Activated naive CD4-positive, alpha-beta T cell treated with anti-CD3 and anti-CD28 coated beads, Interleukin-2, amount 50 U/mL, for 16 hours (primary cell): ENCODE data around the gene BFSP1.

Experiments used
- DNase-seq: peaks from one replicate; pipeline ENCODE4 v3.0.0-alpha.2; 2020

The BFSP1 gene

GRCh38 chr20:17530716-17531664, at the start of gene BFSP1:
Gene BFSP1, minus strand, starts transcription at chr20:17531379. Its CDS starts 50 bp downstream, at chr20:17531329.
- DNase-seq = peak; percentile 54

DNA sequence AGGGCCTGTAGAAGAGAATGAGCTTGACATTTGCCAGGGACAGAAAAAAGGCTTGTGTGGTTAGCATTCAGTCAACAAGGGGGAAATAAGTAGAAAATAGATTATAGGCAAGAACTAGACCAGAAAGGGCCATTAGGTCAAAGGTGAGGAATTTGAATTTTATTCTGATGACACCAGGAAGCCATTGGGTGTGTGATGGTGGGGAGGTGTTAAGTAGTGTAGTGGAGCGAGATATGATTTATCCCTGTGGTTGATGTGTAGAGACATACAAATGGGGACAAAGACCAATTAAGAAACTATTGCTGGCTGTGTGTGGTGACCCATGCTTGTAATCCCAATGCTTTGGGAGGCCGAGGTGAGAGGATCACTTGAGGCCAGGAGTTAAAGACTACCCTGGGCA, 49.7 kb upstream of the BFSP1 start:
- DNase-seq = no peak

- DNase-seq = no peak
Measured at GRCh38 chr20:17579369-17580039, 48.3 kb upstream of the BFSP1 start.

GRCh38 chr20:17576215-17576614, 45.0 kb upstream of the BFSP1 start:
- DNase-seq = no peak

DNA sequence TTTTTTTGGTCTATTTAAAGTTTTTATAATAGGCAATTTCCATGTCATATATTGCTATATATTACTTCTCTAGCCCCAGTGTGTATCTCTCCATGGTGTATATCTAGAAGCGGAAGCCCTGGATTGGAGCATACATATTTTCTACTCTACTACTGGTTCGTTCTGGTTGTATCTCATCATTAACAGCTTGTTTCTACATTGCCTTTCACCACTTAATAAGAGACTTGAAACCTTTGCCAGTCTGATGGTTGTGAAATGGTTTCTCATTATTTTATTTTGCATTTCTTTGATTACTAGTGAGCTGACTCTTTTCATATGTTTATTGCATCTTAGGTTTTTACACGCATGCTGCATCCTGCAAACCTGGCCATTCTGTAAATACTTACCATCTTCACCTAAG, 42.3 kb upstream of the BFSP1 start:
- DNase-seq = no peak

GRCh38 chr20:17572034-17572638, 41.0 kb upstream of the BFSP1 start:
- DNase-seq = no peak

- no peak for DNase-seq
Measured at GRCh38 chr20:17571153-17571527, 40.0 kb upstream of the BFSP1 start.

- peak; percentile 32 for DNase-seq
Measured at GRCh38 chr20:17570347-17571152, 39.4 kb upstream of the BFSP1 start.

GRCh38 chr20:17569616-17570346, 38.6 kb upstream of the BFSP1 start, which contains the start of gene DSTN:
Gene DSTN, plus strand, starts transcription at chr20:17570075. Its CDS starts 134 bp downstream, at chr20:17570209.
- DNase-seq = peak; percentile 89

DNA sequence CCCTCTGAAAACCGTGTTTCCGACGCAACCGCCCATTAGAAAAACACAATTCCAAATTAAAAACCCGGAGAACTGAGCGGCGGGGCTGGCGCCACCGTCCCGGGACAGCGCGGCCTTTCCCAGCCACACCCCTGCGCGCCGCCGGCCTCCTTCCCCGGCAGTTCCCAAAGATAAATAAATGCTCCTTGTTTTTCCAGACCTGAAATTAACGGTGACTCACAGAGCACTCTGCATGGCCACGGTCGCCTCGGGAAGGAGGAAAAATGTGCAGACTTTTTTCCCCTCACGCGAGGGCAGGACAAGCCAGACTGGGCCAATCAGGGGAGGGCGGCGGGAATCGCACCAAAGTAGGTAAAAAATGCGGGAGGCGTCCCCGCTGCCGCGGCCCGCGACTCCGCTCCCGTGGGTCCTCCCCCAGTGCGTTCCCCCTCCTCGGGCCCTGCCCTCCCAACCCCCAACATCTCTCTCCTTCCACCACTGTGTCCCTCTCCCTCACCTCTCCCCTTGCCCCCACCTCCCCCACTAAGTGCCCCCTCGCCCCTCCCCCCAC, 37.9 kb upstream of the BFSP1 start:
- DNase-seq = peak; percentile 16

- DNase-seq = no peak
Measured at GRCh38 chr20:17568045-17568788, 37.0 kb upstream of the BFSP1 start.

GRCh38 chr20:17566345-17566744, 35.2 kb upstream of the BFSP1 start:
- DNase-seq = no peak

DNA sequence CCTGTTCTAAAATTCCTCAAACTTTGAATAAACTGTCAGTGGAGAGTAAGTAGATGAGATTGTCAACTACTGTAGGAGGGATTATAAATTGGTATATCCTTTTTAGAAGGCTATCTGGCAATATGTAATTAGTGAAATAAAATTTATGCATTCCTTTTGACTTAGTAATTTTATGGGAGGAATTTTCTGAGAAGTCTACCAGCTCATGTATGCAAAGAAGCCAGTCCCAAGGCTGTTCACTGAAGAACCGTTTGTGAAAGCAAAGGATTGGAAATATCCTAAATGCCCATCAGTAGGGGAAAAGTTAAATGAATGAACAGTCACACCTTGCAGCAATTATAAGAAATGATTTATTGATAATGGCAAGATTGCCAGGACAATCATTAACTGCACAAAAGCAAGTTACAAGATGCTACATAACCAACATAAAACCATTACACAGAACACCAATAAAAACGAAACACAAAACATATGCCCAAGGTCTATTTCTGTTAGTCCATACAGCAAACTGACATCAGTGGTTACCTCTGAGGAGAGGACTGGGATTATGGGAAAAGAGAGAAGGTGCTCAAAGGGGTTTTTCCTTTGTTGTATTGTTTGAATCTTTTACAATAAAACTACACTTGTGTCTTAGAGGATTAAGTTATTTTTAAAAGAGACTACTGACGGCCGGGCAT, 34.1 kb upstream of the BFSP1 start:
- no peak for DNase-seq

GRCh38 chr20:17562804-17563305, 31.7 kb upstream of the BFSP1 start:
- no peak for DNase-seq

DNA sequence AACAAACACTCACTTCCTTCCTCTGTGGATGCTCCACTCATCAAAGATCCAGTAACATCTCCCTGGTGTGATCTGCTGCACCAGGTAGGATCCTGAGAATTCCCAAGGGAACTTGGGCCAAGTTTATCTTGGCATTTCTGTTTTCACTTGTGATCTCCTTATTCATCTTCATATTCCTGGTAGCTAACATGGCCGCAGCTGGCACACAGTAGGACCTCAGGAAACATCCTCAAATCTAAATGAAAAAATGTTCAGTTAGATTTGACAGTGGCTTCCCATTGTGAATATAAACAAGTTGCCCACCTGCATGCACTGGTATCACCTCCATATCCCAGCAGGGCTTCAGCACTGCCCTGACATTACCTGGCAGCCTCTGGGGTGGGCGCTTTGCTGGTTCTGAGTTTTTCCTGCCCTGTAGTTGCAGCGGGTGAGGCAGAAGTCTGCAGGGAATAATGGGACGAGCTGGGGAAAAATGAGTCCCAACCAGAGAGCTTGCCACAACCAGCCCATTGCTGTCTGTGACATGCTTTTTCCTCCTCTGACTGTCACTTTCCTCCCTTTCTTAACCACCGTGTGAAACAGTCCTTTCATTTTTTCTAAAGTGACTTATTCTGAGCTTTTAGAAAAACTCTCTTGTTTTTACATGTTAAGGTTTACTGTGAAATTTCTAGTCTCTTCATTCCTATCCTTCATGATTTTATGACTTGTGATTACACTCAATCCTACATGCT, 29.3 kb upstream of the BFSP1 start:
- DNase-seq = no peak

DNA sequence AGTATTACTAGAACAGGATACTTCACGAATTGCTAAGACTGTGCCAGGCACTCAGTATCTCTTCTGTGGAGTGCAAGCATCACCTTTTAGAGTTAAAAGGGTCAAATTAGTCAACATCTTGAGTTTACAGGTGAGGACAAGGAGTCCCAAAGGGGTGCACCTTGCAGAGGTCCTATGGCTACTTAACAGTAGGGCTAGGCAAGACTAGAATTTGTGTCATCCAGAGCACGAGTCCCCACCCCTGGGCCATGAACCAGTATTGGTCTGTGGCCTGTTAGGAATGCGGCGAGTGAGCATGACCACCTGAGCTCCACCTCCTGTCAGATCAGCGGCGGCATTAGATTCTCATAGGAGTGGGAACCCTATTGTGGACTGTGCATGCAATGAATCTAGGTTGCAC, 28.2 kb upstream of the BFSP1 start:
- no peak for DNase-seq

GRCh38 chr20:17558941-17559304, 27.7 kb upstream of the BFSP1 start:
- DNase-seq = no peak

- DNase-seq = no peak
Measured at GRCh38 chr20:17558154-17558940, 27.2 kb upstream of the BFSP1 start.

DNA sequence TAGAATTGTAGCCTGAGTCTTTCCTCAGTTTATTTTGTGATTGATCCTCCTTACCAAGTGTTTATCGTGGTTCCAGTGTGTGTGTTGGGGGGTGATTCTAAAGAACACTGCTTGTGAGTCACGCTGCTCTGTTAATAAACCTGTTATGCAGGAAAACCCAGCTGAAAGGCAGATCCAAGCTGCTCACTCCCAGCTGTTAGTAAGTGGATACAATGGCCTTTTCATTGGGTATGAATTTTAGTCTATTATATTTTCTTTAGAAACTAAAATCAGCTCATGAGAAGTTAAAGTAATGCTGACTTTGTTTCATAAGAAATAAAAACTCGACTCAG, 26.5 kb upstream of the BFSP1 start:
- DNase-seq = no peak
